Upper lobe of right lung (tissue), 1 donor: ENCODE results near the gene SNX15. TPM values are rescaled to one million over a fixed set of nuclear protein-coding genes. Genes with fewer than 3 reads are reported as not detected.

Source experiments
- ATAC-seq: fragments of 200-7000 bp; cut with Tn5 transposase; one replicate; pipeline ENCODE4 v1.9.1; 2020; ENCODE audit warnings: mild to moderate bottlenecking, moderate library complexity
- DNase-seq: peaks from one replicate; pipeline ENCODE4 v3.0.0-alpha.2; 2020
- H3K27ac ChIP-seq: fragments of 200-600 bp; one replicate; pipeline ENCODE4 v1.8.0; 2022
- H3K27me3 ChIP-seq: fragments of 200-600 bp; one replicate; pipeline ENCODE4 v1.8.0; 2022; ENCODE audit warnings: mild to moderate bottlenecking
- H3K36me3 ChIP-seq: fragments of 200-600 bp; one replicate; pipeline ENCODE4 v1.8.0; 2022
- H3K4me1 ChIP-seq: fragments of 200-600 bp; one replicate; pipeline ENCODE4 v1.8.0; 2022
- H3K4me3 ChIP-seq: fragments of 200-600 bp; one replicate; pipeline ENCODE4 v1.8.0; 2022; ENCODE audit warnings: mild to moderate bottlenecking
- H3K9me3 ChIP-seq: fragments of 200-600 bp; one replicate; pipeline ENCODE4 v1.8.0; 2022
- intact Hi-C: fragments of 100-400 bp; cut with DNase I; formaldehyde crosslinking; loops from one replicate; pipeline ENCODE4 v1.11.0; 2022
- total RNA-seq: library from RNA; stranded (reverse); fragmentation: NEBNext Ultra II Directional; extraction: Animal tissue kit (Norgen Biotek cat#: 25700); gene quantifications from one replicate; pipeline ENCODE4 v1.2.1, GENCODE V29; 2021
- TF ChIP-seq, protein P1 (sequence below): fragments of 200-600 bp; IDR thresholded peaks from one replicate; pipeline ENCODE4 v1.8.0; 2022; ENCODE audit warnings: antibody characterized with exemption
- donor health status: DM: no; HTN: yes; CAD: no; lungs with severe emphysema.

The SNX15 gene
- total RNA-seq, 1 donor from 2014 or later, result 27.1 TPM

GRCh38 chr11:64994318-64994717 is 32.9 kb upstream of the SNX15 start:
- Histone ChIP-seq H3K36me3 (no peaks in the 10 kb centered on the region), H3K4me1 (peaks cover 34% of the 10 kb centered on the region), H3K4me3 (no peak overlapping the region), H3K9me3 (no peaks in the 10 kb centered on the region), H3K27me3 (no peaks in the 10 kb centered on the region), H3K27ac (no peak overlapping the region)
- no peak for DNase-seq
- no peak for ATAC-seq
- TF ChIP-seq, protein P1, sequence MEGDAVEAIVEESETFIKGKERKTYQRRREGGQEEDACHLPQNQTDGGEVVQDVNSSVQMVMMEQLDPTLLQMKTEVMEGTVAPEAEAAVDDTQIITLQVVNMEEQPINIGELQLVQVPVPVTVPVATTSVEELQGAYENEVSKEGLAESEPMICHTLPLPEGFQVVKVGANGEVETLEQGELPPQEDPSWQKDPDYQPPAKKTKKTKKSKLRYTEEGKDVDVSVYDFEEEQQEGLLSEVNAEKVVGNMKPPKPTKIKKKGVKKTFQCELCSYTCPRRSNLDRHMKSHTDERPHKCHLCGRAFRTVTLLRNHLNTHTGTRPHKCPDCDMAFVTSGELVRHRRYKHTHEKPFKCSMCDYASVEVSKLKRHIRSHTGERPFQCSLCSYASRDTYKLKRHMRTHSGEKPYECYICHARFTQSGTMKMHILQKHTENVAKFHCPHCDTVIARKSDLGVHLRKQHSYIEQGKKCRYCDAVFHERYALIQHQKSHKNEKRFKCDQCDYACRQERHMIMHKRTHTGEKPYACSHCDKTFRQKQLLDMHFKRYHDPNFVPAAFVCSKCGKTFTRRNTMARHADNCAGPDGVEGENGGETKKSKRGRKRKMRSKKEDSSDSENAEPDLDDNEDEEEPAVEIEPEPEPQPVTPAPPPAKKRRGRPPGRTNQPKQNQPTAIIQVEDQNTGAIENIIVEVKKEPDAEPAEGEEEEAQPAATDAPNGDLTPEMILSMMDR, result no peak
- intact Hi-C loops, result loop anchor here (10.0 kb wide), 1 partner anchor 70 kb away; the partner anchor contains the start of gene PPP2R5B

DNA sequence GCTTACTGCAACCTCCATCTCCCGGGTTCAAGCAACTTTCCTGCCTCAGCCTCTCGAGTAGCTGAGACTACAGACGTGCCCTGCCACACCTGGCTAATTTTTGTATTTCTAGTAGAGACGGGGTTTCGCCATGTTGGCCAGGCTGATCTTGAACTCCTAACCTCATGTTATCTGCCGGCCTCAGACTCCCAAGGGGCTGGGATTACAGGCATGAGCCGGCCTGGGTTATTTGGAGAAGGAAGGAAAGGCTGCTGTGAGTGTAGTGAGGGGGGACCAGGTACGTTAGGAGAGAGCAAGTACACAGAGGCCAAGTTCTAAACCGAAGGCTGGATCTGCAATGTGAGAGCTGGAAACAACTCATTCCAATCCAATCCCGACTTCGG is 30.9 kb upstream of the SNX15 start:
- Histone ChIP-seq H3K4me1 (peaks cover 21% of the 10 kb centered on the region), H3K27ac (peak overlapping the region; percentile 71), H3K9me3 (no peaks in the 10 kb centered on the region), H3K36me3 (no peaks in the 10 kb centered on the region), H3K4me3 (peak overlapping the region; percentile 69), H3K27me3 (no peaks in the 10 kb centered on the region)
- ATAC-seq, result peak; percentile 8
- intact Hi-C loops, result loop anchor here (10.0 kb wide), 1 partner anchor 72 kb away; the partner anchor contains the start of gene PPP2R5B
- DNase-seq, result no peak
- TF ChIP-seq, protein P1, result no peak

GRCh38 chr11:64996710-64997380 is 30.4 kb upstream of the SNX15 start, which contains the start of gene BATF2:
Gene BATF2 (minus strand): TSS chr11:64996971. CDS start chr11:64996914, 57 bp downstream.
- intact Hi-C loops, result loop anchor here (10.0 kb wide), 1 partner anchor 72 kb away; the partner anchor contains the start of gene PPP2R5B
- ATAC-seq, result peak; percentile 98
- DNase-seq, result peak; percentile 90
- H3K27ac ChIP-seq, result peak within 1 kb of the TSS; percentile 71
- TF ChIP-seq, protein P1, result peak; percentile 60
- H3K4me1 ChIP-seq, result peaks cover 21% of the 10 kb centered on the region
- H3K4me3 ChIP-seq, result peak within 1 kb of the TSS; percentile 69
- no peaks in the 10 kb centered on the region for H3K9me3 ChIP-seq
- no peaks in the 10 kb centered on the region for H3K27me3 ChIP-seq
- no peaks in the 10 kb centered on the region for H3K36me3 ChIP-seq

DNA sequence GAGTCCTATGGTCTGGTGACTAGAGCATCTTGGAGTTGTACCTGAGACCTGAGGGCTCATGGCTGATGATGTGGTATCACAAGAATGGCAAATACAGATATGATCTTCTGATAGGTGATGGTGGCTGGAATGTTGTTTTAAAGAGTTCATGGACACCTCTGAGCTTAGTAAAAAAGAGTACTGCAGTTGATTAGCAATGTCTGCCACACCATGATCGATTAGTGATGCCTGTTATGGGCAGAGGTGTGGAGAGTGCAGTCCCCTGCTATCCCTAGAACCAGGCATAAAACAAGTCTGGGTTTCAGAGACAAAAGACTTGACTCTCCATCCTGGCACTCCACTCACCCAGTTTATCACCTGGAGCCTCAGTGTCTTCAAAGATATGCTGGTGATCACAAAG is 29.1 kb upstream of the SNX15 start:
- no peak overlapping the region for H3K4me3 ChIP-seq
- TF ChIP-seq, protein P1, result no peak

GRCh38 chr11:64998690-64999431 is 28.4 kb upstream of the SNX15 start:
- TF ChIP-seq, protein P1, result no peak
- ATAC-seq, result no peak
- Histone ChIP-seq H3K4me3 (no peak overlapping the region), H3K4me1 (peaks cover 21% of the 10 kb centered on the region), H3K27ac (no peak overlapping the region), H3K36me3 (no peaks in the 10 kb centered on the region), H3K27me3 (no peaks in the 10 kb centered on the region), H3K9me3 (no peaks in the 10 kb centered on the region)
- intact Hi-C loops, result loop anchor here (10.0 kb wide), 1 partner anchor 74 kb away; the partner anchor contains the start of gene PPP2R5B
- no peak for DNase-seq

More for the DNA sequence above, 29.1 kb upstream of the SNX15 start:
- peaks cover 21% of the 10 kb centered on the region for H3K4me1 ChIP-seq
- H3K27ac ChIP-seq, result no peak overlapping the region
- DNase-seq, result no peak
- H3K36me3 ChIP-seq, result no peaks in the 10 kb centered on the region
- no peak for ATAC-seq
- no peaks in the 10 kb centered on the region for H3K27me3 ChIP-seq
- intact Hi-C loops, result loop anchor here (10.0 kb wide), 1 partner anchor 73 kb away; the partner anchor contains the start of gene PPP2R5B
- no peaks in the 10 kb centered on the region for H3K9me3 ChIP-seq
